Measurements from ENCODE around the gene USP13. TPM values are rescaled to one million over a fixed set of nuclear protein-coding genes. Genes with fewer than 3 reads are reported as not detected.

The USP13 gene
- total and polyA plus RNA-seq, 12 donors = 6.9 to 61.1 (median 35.0) TPM

- H3K4me3 ChIP-seq = no peak overlapping the region
- TF ChIP-seq CTCF (IDR thresholded peaks at IDR 0.05) = no peak
- TF ChIP-seq POLR2A (IDR thresholded peaks at IDR 0.05) = peak in 1 of 2 donors; percentile 7
- H3K4me1 ChIP-seq (replicated peaks in 1 of 2) = peaks cover 14 to 37% of the 10 kb centered on the region in 2 donors
- peak; percentile 53 to 83 (median 74) for DNase-seq
- peak overlapping the region in 2 of 5 donors; percentile 9 to 33 for H3K27ac ChIP-seq
- 33 to 76% (median 41%) methylated on average over 8 of the region's 8 CpGs for WGBS, 4 donors
- intact Hi-C loops (cut with DNase I) = no loop called here
- H3K9me3 ChIP-seq (replicated peaks in 1 of 3) = no peaks in the 10 kb centered on the region
- H3K36me3 ChIP-seq (replicated peaks in 1 of 2) = no peaks in the 10 kb centered on the region
- H3K27me3 ChIP-seq = no peaks in the 10 kb centered on the region
Observed at GRCh38 chr3:179666436-179667035, 13.7 kb downstream of the USP13 start.

- intact Hi-C loops (cut with DNase I) = no loop called here
- H3K4me1 ChIP-seq (replicated peaks in 1 of 2) = peaks cover 29 to 41% of the 10 kb centered on the region in 2 donors
- 53 to 71% (median 60%) methylated on average over 1 of the region's 1 CpG for WGBS, 4 donors
Observed at GRCh38 chr3:179668429-179668828, 15.6 kb downstream of the USP13 start.

GRCh38 chr3:179670311-179670710 lies 17.5 kb downstream of the USP13 start:
- TF ChIP-seq CTCF (IDR thresholded peaks at IDR 0.05) (no peak), POLR2A (IDR thresholded peaks at IDR 0.05) (no peak)
- Histone ChIP-seq H3K4me3 (no peak overlapping the region), H3K27ac (no peak overlapping the region), H3K36me3 (replicated peaks in 1 of 2) (no peaks in the 10 kb centered on the region), H3K27me3 (no peaks in the 10 kb centered on the region), H3K4me1 (replicated peaks in 1 of 2) (peaks cover 31 to 47% of the 10 kb centered on the region in 2 donors), H3K9me3 (replicated peaks in 1 of 3) (no peaks in the 10 kb centered on the region)
- DNase-seq = no peak
- WGBS, 4 donors = 84 to 94% (median 90%) methylated on average over 8 of the region's 8 CpGs
- intact Hi-C loops (cut with DNase I) = no loop called here

More at GRCh38 chr3:179668429-179668828, 15.6 kb downstream of the USP13 start:
- no peak for DNase-seq
- H3K36me3 ChIP-seq (replicated peaks in 1 of 2) = no peaks in the 10 kb centered on the region
- no peak for TF ChIP-seq POLR2A (IDR thresholded peaks at IDR 0.05)
- no peak for TF ChIP-seq CTCF (IDR thresholded peaks at IDR 0.05)
- H3K27me3 ChIP-seq = no peaks in the 10 kb centered on the region
- no peaks in the 10 kb centered on the region for H3K9me3 ChIP-seq (replicated peaks in 1 of 3)
- H3K4me3 ChIP-seq = no peak overlapping the region
- H3K27ac ChIP-seq = peak overlapping the region in 1 of 5 donors; percentile 18

- H3K27ac ChIP-seq = peak overlapping the region; percentile 10 to 83 (median 65)
- H3K4me3 ChIP-seq = peak overlapping the region in 1 of 4 donors; percentile 35
- no peak for DNase-seq
- intact Hi-C loops (cut with DNase I) = no loop called here
- H3K36me3 ChIP-seq (replicated peaks in 1 of 2) = no peaks in the 10 kb centered on the region
- no peaks in the 10 kb centered on the region for H3K27me3 ChIP-seq
- no peaks in the 10 kb centered on the region for H3K9me3 ChIP-seq (replicated peaks in 1 of 3)
- TF ChIP-seq CTCF (IDR thresholded peaks at IDR 0.05) (no peak), POLR2A (IDR thresholded peaks at IDR 0.05) (no peak)
- WGBS, 4 donors = 76 to 86% (median 80%) methylated on average over 1 of the region's 1 CpG
- peaks cover 26 to 39% of the 10 kb centered on the region in 2 donors for H3K4me1 ChIP-seq (replicated peaks in 1 of 2)
Observed at GRCh38 chr3:179671309-179671708, 18.5 kb downstream of the USP13 start.

All from adrenal gland (tissue), 12 donors.